LHCN-M2 (cell line): ENCODE data around the gene SIN3B. TPM values are rescaled to one million over a fixed set of nuclear protein-coding genes. Genes with fewer than 3 reads are reported as not detected.
"Not testable (repeated sequence)": the region's sequence is repeated elsewhere in the genome, so short reads cannot be mapped to it uniquely, and the experiment has no call there.

Experiments
- DNase-seq: peaks from one replicate; pipeline ENCODE4 v3.0.0-alpha.2; 2012; ENCODE audit warnings: low read depth
- total RNA-seq: library from RNA; depleted of rRNA; stranded (reverse); fragments of >200 nt; gene quantifications from 2 replicates; pipeline ENCODE4 v1.2.3, GENCODE V29; 2014

Gene SIN3B
- total RNA-seq, 1 experiment from 2014 or later: 25.5 TPM

DNA sequence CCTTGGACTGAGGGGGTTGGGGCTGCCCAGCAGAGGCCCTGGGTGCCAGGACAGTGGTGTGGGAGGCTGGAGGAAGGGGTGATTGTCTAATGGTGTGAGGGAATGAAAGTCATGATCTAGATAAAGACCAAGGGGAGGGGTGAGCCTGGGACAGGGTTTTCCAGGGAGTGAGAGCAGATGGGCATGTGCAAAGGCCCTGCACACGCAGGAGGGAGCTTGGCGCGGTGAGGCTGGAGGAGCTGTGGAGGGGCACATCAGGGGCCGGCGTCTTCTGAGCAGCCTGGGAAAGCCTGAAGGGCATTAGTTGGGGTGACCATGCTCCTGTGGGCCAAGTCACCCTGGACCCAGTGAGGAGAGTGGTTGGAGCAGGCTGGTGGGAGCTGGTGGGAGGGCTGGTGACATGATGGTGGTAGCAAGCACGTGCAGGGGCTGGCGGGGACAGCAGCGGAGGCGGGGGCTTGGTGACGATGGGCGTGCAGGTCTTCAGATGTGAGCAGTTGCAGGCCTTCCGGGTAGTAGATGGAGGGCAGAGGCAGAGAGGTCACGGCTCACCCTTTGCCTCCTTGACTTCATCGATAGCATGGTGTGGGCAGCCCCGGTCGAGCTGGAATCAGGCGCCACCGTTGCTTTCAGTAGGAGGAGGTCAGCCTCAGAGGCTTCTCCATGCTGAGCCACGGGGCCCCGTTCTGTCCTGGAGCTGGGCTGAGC, 39.4 kb downstream of the SIN3B start:
- DNase-seq: no peak

DNA sequence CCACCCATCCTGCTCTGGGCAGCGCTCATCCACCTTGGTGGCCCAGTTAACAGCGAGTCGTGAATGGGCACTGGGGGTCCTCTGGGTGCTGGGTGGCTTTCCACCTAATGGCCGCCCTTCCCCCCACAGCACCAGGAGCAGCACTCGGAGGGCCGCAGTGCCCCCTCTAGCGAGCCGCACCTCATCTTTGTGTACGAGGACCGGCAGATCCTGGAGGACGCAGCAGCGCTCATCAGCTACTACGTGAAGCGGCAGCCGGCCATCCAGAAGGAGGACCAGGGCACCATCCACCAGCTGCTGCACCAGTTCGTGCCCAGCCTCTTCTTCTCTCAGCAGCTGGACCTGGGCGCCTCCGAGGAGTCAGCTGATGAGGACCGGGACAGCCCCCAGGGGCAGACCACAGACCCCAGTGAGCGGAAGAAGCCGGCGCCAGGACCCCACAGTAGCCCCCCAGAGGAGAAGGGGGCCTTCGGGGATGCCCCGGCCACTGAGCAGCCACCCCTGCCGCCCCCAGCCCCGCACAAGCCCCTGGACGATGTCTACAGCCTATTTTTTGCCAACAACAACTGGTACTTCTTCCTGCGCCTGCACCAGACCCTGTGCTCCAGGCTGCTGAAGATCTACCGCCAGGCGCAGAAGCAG, 40.3 kb downstream of the SIN3B start:
- DNase-seq: no peak

DNA sequence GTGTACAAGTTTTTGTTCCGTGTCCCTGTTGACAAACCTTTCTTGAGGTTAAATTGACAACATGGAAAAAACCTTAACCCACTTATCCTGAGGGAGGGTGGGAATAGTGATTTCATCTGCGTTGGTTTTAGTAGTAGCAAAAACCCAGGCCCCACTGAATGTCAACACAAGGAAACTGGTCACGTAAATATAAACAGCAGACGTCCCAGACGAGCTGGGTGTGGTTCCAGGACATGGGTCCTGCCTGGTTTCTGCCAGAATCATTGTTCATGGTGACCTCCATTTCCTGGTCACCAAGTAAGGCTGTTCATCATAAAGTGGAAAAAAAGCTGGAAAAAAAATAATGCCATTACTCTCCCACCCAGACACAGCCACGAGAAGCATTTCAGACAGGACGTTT, 42.7 kb downstream of the SIN3B start:
- no peak for DNase-seq

DNA sequence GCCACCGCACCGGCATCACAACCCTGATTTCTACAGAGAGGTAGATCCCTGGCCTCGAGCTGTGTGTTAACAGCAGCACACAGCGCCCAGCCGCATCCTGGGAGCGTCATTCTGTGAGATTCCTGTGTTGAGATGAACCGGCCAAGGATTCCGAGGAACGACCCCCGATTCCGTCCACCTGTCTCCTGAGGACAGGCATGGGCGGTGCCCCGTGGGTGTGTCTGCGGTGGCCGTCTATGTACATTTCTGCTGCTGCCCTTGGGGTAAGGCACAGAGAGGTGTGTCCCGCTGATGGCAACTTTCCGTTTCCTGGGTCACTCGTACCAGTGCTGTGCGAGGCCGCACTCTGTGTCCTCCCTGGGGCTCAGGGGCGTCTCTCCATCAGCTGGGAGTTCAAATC, 43.5 kb downstream of the SIN3B start:
- DNase-seq: no peak

- DNase-seq: no peak
Observed at GRCh38 chr19:16873594-16873993, 44.4 kb downstream of the SIN3B start.

DNA sequence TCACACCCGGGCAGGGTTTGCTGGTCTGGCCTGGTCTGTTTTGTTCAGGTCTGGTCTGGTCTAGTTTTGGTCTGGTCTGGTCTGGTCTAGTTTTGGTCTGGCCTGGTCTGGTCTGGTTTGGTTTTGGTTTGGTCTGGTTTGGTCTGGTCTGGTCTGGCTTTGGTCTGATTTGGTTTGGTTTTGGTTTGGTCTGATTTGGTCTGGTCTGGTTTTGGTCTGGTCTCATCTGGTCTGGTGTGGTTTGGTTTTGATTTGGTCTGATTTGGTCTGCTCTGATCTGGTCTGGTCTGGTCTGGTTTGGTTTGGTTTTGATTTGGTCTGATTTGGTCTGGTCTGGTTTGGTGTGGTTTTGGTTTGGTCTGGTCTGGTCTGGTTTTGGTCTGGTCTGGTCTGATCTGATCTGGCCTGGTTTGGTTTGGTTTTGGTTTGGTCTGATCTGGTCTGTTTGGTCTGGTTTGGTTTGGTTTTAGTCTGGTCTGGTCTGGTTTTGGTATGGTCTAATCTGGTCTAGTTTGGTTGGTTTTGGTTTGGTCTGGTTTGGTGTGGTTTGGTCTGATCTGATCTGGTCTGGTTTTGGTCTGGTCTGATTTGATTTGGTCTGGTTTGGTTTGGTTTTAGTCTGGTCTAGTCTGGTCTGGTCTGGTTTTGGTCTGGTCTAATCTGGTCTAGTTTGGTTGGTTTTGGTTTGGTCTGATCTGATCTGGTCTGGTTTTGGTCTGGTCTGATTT, 45.2 kb downstream of the SIN3B start:
- DNase-seq: no peak

GRCh38 chr19:16874978-16875299, 45.7 kb downstream of the SIN3B start:
- not testable (repeated sequence) for DNase-seq

DNA sequence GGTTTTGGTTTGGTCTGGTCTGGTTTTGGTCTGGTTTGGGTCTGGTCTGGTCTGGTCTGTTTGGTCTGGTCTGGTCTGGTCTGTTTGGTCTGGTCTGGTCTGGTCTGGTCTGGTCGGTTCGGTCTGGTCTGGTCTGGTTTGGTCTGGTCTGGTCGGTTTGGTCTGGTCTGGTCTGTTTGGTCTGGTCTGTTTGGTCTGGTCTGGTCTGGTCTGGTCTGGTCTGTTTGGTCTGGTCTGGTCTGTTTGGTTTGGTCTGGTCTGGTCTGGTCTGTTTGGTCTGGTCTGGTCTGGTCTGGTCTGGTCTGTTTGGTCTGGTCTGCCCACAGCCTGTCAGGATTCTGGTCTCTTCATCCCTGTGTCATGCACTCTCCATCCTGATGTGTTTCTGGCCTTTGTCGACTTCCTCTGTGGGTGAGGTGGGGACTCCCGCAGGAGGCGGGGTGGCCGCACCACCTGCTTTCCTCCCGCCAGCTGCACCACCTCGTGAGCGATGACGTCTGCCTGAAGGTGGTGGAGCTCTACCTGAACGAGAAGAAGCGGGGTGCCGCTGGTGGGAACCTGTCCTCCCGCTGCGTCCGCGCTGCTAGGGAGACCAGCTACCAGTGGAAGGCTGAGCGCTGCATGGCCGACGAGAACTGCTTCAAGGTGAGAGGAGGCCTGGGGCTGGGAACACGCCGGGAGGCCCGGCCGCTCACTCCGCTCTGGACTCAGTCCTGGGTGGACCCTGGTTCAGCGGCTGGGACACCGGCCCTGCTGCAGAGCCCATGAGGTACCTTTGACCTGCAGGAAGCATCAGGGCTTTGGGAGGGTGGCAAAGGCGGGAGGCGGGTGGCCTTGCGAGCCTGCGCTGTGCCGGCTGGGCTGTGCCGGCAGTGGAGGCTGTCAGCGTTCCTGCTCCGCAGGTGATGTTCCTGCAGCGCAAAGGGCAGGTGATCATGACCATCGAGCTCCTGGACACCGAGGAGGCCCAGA, 46.7 kb downstream of the SIN3B start:
- no peak for DNase-seq

- peak; percentile 54 for DNase-seq
Observed at GRCh38 chr19:16876904-16877361, 47.7 kb downstream of the SIN3B start.

DNA sequence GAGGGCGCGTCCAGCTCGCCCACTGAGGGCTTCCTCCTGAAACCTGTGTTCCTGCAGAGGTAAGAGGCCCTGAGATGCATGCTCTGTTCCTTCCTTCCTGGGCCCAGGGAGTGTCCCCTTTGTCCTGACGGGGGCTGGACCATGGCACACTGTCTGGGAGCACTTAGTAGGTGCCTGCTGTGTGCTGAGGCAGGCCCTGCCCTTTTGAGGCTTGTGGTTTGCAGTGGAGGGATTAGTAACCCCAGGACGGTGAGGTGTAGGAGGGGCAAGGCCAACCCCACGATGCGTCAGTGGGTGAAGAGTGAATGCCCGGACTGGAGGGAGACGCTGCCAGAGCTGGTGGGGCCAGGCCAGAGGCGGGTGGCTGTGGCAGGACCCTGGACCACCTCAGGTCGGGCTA, 48.4 kb downstream of the SIN3B start:
- DNase-seq: no peak

DNA sequence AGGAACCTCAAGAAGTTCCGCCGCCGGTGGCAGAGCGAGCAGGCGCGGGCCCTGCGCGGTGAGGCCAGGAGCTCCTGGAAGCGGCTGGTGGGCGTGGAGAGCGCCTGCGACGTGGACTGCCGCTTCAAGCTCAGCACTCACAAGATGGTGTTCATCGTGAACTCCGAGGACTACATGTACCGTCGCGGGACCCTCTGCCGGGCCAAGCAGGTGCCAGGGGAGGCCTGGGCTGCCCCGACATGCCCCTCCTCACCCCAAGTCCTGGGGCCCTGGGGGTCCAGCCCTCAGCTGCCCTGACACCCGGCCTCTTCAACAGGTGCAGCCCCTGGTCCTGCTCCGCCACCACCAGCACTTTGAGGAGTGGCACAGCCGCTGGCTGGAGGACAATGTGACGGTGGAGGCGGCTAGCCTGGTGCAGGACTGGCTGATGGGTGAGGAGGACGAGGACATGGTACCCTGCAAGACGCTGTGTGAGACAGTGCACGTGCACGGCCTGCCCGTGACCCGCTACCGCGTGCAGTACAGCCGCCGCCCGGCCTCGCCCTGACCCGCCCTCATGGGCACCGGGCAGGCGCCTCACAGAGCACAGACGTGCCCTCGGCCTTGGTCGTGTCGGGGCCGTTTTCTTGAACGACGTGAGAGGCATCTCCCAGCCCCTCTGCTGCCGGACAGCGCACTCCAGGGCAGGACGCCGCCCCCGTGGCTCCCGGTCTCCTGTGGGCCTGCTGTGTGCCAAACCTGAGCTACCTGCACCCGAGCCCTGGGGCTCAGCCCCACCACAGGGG, 49.2 kb downstream of the SIN3B start:
- no peak for DNase-seq

DNA sequence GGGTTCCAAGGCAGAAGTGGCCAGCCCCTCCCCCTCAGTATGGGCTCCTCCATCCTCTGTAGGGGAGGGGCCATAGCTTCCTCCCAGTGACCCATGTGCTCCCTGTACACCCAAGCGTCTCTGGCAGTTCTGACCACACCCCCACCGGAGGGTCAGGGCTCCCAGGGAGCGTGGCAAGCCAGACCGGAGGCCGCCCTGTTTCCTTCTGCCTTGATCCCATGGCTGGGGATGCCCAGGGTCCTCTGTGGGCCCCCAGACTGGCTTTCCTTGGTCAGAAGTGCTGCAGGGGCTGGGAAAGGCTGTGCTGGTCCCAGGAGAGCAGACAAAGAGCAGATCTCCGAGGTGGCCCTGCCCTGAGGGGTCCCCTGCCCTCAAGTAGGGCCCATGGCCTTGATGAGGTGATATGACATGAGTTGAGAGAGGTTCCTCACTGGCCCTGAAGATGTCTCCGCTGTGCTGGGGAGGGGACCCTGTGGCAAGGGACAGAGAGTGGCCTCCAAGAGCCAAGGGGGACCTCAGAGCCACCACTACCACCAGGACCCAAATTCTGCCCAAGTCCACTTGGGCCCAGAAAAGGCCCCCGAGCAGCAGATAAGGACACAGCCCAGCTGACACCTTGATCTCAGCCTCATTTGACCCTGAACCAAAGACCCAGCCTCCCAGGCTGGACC, 51.8 kb downstream of the SIN3B start:
- no peak for DNase-seq

DNA sequence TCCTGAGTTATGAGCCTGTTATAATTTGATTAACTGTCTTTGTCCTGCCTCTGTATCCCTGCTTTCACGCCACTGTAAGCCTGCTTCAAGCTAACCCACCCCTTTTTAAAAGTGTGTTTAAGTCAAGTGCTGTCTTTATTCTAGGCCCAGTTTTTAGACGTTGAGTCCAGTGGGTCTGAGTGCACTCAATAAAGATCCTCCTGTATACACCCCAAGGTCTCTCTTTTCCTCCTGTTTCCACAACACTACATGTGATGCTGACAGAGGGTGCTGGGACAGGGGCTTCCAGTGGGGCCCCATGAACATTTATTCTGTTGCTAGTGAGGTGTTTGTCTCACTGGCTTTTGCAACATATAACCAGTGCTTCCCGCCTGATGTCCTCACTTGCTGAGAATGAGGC, 52.9 kb downstream of the SIN3B start:
- no peak for DNase-seq

- no peak for DNase-seq
Observed at GRCh38 chr19:16883522-16883921, 54.3 kb downstream of the SIN3B start.

DNA sequence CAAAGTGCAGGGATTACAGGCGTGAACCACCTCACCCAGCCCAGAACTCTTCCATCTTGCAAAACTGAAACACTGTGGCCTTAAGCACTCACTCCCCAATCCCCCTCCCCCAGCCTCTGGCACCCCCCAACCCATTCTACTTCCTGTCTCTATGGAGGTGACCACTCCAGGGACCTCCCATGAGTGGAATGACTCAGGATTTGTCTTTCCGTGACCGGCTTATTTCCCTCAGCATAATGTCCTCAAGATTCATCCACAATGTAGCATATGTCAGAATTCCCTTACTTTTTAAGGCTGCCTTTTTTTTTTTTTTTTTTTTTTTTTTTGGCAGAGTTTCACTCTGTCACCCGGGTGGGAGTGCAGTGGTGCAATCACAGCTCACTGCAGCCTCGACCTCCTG, 56.0 kb downstream of the SIN3B start:
- DNase-seq: no peak

GRCh38 chr19:16886305-16886880, 57.2 kb downstream of the SIN3B start:
- DNase-seq: peak; percentile 20

- no peak for DNase-seq
Observed at GRCh38 chr19:16887353-16888265, 58.4 kb downstream of the SIN3B start.

DNA sequence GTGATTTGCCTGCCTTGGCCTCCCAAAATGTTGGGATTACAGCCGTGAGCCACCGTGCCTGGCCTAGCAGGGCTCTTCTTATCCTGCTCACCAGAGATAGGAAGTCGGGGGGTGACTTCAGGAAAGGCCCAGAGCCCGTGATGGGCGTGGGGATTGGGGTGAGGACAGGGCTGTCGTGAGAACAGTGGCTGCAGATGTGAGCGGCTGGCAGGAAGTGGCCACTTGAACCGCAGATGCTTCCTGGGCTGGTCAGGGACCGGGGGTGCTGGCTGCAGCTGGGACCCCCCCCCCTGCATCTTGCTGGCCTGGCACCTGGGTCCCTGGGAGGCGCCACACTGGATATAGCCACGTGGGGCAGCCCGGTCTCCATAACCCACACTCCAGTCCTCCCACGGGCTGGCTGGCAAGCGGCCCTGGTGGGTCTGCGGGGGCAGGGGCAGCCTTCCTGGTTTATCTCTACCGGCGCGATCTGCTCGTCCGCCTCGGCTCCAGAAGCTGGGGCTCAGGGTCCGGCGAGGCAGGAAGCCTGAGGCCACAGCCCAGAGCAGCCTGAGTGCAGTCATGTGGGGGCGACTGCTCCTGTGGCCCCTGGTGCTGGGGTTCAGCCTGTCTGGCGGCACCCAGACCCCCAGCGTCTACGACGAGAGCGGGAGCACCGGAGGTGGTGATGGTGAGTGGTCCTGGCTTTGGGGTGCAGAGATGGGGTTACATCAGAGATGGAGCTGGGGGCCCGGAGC, 59.6 kb downstream of the SIN3B start, which contains the start of gene F2RL3:
F2RL3 (plus strand) TSS at position 371 of the 737 bp plus-strand sequence; CDS start at position 562, 191 bp downstream.
- peak; percentile 20 for DNase-seq
